ENCODE measurements around the gene ATF1.

The ATF1 gene

GRCh38 chr12:50772470-50772869 is 8.6 kb downstream of the ATF1 start:
- CTCF ChIA-PET, result no interaction called here
- POLR2A ChIA-PET, result interaction anchor here (0.7 kb wide), 1 partner anchor 27 kb away, joined by 3 read pairs; no protein-coding TSS in a partner anchor
- no peak overlapping the region for H3K4me3 ChIP-seq (ENCODE audit: low read depth, low read length)
- no peak for DNase-seq (ENCODE audit: low read depth, low spot score)
- TF ChIP-seq CTCF (IDR thresholded peaks at IDR 0.05; ENCODE audit: insufficient read depth, low read length, missing control alignments), result no peak

- POLR2A ChIA-PET, result interaction anchor here (2.3 kb wide), 1 partner anchor 9 kb away, joined by 5 read pairs; the partner anchor contains the start of gene ATF1
- DNase-seq (ENCODE audit: low read depth, low spot score), result no peak
- no peak overlapping the region for H3K4me3 ChIP-seq (ENCODE audit: low read depth, low read length)
- CTCF ChIA-PET, result interaction anchor here (7.8 kb wide), 1 partner anchor 8 kb away, joined by 87 read pairs; the partner anchor contains the start of gene ATF1
- TF ChIP-seq CTCF (IDR thresholded peaks at IDR 0.05; ENCODE audit: insufficient read depth, low read length, missing control alignments), result no peak
Observed at GRCh38 chr12:50772877-50773276, 9.0 kb downstream of the ATF1 start.

GRCh38 chr12:50775251-50775650 is 11.3 kb downstream of the ATF1 start:
- no peak for TF ChIP-seq CTCF (IDR thresholded peaks at IDR 0.05; ENCODE audit: insufficient read depth, low read length, missing control alignments)
- CTCF ChIA-PET, result interaction anchor here (1.3 to 7.8 kb wide), 2 partner anchors 10 to 11 kb away, joined by 4 to 87 read pairs; partner anchors contain the start of gene ATF1
- POLR2A ChIA-PET, result no interaction called here
- DNase-seq (ENCODE audit: low read depth, low spot score), result no peak
- no peak overlapping the region for H3K4me3 ChIP-seq (ENCODE audit: low read depth, low read length)

- DNase-seq (ENCODE audit: low read depth, low spot score), result no peak
- TF ChIP-seq CTCF (IDR thresholded peaks at IDR 0.05; ENCODE audit: insufficient read depth, low read length, missing control alignments), result no peak
- ChIA-PET CTCF (interaction anchor here (1.3 to 7.8 kb wide), 2 partner anchors 8 to 12 kb away, joined by 4 to 87 read pairs; partner anchors contain the start of gene ATF1), POLR2A (no interaction called here)
- H3K4me3 ChIP-seq (ENCODE audit: low read depth, low read length), result no peak overlapping the region
Observed at GRCh38 chr12:50776749-50777728, 13.1 kb downstream of the ATF1 start.

- ChIA-PET CTCF (interaction anchor here (0.8 to 7.8 kb wide), 3 partner anchors 12 to 44 kb away, joined by 3 to 87 read pairs (median 3); partner anchors contain the start of gene ATF1), POLR2A (interaction anchor here (0.7 kb wide), 1 partner anchor 137 kb away, joined by 3 read pairs; no protein-coding TSS in a partner anchor)
- TF ChIP-seq CTCF (IDR thresholded peaks at IDR 0.05; ENCODE audit: insufficient read depth, low read length, missing control alignments), result no peak
- no peak overlapping the region for H3K4me3 ChIP-seq (ENCODE audit: low read depth, low read length)
- DNase-seq (ENCODE audit: low read depth, low spot score), result no peak
Observed at GRCh38 chr12:50778663-50779590, 15.0 kb downstream of the ATF1 start.
